ENCODE data around the gene LRRN1. TPM values are rescaled to one million over a fixed set of nuclear protein-coding genes. Genes with fewer than 3 reads are reported as not detected.
A peak's percentile ranks its signal among the peaks of the same experiment; 100 is the strongest.

LRRN1 gene
- total RNA-seq, 2 donors from 2014 or later: 0.24 TPM; not detected in 1

- DNase-seq (ENCODE audit: low spot score): no peak
- H3K27me3 ChIP-seq: peaks cover 0 to 7% of the 10 kb centered on the region in 2 donors
- H3K4me3 ChIP-seq: peak overlapping the region; percentile 36 to 55
- no peaks in the 10 kb centered on the region for H3K36me3 ChIP-seq
- no peak for TF ChIP-seq CTCF (IDR thresholded peaks at IDR 0.05)
- no peak overlapping the region for H3K27ac ChIP-seq
- H3K9me3 ChIP-seq: no peaks in the 10 kb centered on the region
- H3K4me1 ChIP-seq: peaks cover 0 to 32% of the 10 kb centered on the region in 2 donors
Observed at GRCh38 chr3:3800685-3801493, 1.7 kb downstream of the LRRN1 start.

- DNase-seq (ENCODE audit: low spot score): no peak
- Histone ChIP-seq H3K4me3 (peak overlapping the region in 1 of 2 donors; percentile 55), H3K4me1 (peaks cover 0 to 32% of the 10 kb centered on the region in 2 donors), H3K27ac (no peak overlapping the region), H3K9me3 (no peaks in the 10 kb centered on the region), H3K36me3 (no peaks in the 10 kb centered on the region), H3K27me3 (peaks cover 0 to 7% of the 10 kb centered on the region in 2 donors)
- TF ChIP-seq CTCF (IDR thresholded peaks at IDR 0.05): no peak
Observed at GRCh38 chr3:3801494-3801841, 2.2 kb downstream of the LRRN1 start.

- peaks cover 0 to 32% of the 10 kb centered on the region in 2 donors for H3K4me1 ChIP-seq
- no peaks in the 10 kb centered on the region for H3K9me3 ChIP-seq
- H3K4me3 ChIP-seq: no peak overlapping the region
- no peak overlapping the region for H3K27ac ChIP-seq
- peaks cover 0 to 7% of the 10 kb centered on the region in 2 donors for H3K27me3 ChIP-seq
- no peaks in the 10 kb centered on the region for H3K36me3 ChIP-seq
- no peak for DNase-seq (ENCODE audit: low spot score)
- no peak for TF ChIP-seq CTCF (IDR thresholded peaks at IDR 0.05)
Observed at GRCh38 chr3:3802046-3802445, 2.8 kb downstream of the LRRN1 start.

GRCh38 chr3:3804560-3804959 is 5.3 kb downstream of the LRRN1 start:
- Histone ChIP-seq H3K27me3 (peaks cover 0 to 7% of the 10 kb centered on the region in 2 donors), H3K4me3 (no peak overlapping the region), H3K36me3 (no peaks in the 10 kb centered on the region), H3K27ac (no peak overlapping the region), H3K4me1 (peaks cover 0 to 20% of the 10 kb centered on the region in 2 donors), H3K9me3 (no peaks in the 10 kb centered on the region)
- no peak for TF ChIP-seq CTCF (IDR thresholded peaks at IDR 0.05)
- no peak for DNase-seq (ENCODE audit: low spot score)

- DNase-seq (ENCODE audit: low spot score): no peak
- H3K4me3 ChIP-seq: no peak overlapping the region
- H3K9me3 ChIP-seq: no peaks in the 10 kb centered on the region
- H3K36me3 ChIP-seq: no peaks in the 10 kb centered on the region
- no peak for TF ChIP-seq CTCF (IDR thresholded peaks at IDR 0.05)
- H3K27ac ChIP-seq: no peak overlapping the region
- H3K4me1 ChIP-seq: peaks cover 0 to 5% of the 10 kb centered on the region in 2 donors
- H3K27me3 ChIP-seq: peaks cover 0 to 7% of the 10 kb centered on the region in 2 donors
Observed at GRCh38 chr3:3806092-3806491, 6.9 kb downstream of the LRRN1 start.
